ENCODE results near the gene MRPL10. TPM values are rescaled to one million over a fixed set of nuclear protein-coding genes. Genes with fewer than 3 reads are reported as not detected.

MRPL10 gene
- total and polyA plus RNA-seq, 2 experiments from 2014 or later = 50.2 to 74.7 TPM

DNA sequence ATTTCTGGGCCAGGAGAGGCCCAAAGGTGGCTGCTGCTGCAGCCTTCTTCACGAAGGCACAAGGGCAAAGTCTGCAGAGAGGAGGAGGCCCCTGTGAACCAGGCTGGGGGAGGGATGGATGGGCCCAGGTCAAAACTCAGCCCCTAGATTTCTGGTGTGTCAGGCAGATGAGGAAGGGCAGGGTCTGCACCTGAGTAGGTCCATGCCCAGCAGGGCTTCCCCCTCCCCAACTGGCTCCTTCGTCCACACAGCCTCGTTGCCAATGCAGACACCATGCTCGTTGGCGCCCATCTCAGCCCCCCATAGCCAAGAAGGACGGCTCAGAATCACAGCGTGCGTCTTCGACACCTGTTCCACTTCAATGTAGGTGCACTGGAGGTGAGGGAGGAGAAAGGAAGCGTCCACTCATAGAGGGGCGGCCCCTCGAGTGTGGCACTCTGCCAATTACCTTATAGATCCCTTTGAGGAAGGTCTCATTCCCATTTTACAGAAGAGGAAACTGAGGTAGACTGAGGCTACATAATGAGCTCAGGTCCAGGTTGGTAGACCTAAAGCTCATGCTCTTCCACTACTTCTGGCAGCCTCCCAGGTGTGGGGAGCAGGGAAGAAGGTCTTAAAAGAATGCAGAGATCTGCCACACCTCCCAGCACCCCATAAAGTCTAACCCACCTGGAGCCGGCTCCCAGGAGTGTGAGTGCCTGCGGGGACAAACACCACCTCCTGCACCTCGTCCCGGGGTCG, 8.8 kb upstream of the MRPL10 start:
- H3K9me2 ChIP-seq (ENCODE audit: insufficient read depth) = no peaks in the 10 kb centered on the region
- no peaks in the 10 kb centered on the region; the same call in 1 of the 2 replicates for H3K79me2 ChIP-seq (replicated peaks; ENCODE audit: insufficient read depth)
- TF ChIP-seq, protein P1, sequence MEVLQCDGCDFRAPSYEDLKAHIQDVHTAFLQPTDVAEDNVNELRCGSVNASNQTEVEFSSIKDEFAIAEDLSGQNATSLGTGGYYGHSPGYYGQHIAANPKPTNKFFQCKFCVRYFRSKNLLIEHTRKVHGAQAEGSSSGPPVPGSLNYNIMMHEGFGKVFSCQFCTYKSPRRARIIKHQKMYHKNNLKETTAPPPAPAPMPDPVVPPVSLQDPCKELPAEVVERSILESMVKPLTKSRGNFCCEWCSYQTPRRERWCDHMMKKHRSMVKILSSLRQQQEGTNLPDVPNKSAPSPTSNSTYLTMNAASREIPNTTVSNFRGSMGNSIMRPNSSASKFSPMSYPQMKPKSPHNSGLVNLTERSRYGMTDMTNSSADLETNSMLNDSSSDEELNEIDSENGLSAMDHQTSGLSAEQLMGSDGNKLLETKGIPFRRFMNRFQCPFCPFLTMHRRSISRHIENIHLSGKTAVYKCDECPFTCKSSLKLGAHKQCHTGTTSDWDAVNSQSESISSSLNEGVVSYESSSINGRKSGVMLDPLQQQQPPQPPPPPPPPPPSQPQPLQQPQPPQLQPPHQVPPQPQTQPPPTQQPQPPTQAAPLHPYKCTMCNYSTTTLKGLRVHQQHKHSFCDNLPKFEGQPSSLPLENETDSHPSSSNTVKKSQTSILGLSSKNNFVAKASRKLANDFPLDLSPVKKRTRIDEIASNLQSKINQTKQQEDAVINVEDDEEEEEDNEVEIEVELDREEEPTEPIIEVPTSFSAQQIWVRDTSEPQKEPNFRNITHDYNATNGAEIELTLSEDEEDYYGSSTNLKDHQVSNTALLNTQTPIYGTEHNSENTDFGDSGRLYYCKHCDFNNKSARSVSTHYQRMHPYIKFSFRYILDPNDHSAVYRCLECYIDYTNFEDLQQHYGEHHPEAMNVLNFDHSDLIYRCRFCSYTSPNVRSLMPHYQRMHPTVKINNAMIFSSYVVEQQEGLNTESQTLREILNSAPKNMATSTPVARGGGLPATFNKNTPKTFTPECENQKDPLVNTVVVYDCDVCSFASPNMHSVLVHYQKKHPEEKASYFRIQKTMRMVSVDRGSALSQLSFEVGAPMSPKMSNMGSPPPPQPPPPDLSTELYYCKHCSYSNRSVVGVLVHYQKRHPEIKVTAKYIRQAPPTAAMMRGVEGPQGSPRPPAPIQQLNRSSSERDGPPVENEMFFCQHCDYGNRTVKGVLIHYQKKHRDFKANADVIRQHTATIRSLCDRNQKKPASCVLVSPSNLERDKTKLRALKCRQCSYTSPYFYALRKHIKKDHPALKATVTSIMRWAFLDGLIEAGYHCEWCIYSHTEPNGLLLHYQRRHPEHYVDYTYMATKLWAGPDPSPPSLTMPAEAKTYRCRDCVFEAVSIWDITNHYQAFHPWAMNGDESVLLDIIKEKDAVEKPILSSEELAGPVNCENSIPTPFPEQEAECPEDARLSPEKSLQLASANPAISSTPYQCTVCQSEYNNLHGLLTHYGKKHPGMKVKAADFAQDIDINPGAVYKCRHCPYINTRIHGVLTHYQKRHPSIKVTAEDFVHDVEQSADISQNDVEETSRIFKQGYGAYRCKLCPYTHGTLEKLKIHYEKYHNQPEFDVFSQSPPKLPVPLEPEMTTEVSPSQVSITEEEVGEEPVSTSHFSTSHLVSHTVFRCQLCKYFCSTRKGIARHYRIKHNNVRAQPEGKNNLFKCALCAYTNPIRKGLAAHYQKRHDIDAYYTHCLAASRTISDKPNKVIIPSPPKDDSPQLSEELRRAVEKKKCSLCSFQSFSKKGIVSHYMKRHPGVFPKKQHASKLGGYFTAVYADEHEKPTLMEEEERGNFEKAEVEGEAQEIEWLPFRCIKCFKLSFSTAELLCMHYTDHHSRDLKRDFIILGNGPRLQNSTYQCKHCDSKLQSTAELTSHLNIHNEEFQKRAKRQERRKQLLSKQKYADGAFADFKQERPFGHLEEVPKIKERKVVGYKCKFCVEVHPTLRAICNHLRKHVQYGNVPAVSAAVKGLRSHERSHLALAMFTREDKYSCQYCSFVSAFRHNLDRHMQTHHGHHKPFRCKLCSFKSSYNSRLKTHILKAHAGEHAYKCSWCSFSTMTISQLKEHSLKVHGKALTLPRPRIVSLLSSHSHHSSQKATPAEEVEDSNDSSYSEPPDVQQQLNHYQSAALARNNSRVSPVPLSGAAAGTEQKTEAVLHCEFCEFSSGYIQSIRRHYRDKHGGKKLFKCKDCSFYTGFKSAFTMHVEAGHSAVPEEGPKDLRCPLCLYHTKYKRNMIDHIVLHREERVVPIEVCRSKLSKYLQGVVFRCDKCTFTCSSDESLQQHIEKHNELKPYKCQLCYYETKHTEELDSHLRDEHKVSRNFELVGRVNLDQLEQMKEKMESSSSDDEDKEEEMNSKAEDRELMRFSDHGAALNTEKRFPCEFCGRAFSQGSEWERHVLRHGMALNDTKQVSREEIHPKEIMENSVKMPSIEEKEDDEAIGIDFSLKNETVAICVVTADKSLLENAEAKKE (CRISPR knock-in tag; IDR thresholded peaks at IDR 0.05) = no peak
- TF ChIP-seq, protein P2, sequence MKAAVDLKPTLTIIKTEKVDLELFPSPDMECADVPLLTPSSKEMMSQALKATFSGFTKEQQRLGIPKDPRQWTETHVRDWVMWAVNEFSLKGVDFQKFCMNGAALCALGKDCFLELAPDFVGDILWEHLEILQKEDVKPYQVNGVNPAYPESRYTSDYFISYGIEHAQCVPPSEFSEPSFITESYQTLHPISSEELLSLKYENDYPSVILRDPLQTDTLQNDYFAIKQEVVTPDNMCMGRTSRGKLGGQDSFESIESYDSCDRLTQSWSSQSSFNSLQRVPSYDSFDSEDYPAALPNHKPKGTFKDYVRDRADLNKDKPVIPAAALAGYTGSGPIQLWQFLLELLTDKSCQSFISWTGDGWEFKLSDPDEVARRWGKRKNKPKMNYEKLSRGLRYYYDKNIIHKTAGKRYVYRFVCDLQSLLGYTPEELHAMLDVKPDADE (IDR thresholded peaks at IDR 0.05) = no peak
- no peak for TF ChIP-seq JUNB (IDR thresholded peaks at IDR 0.05; ENCODE audit: unreplicated experiment)
- no peak for TF ChIP-seq POLR2AphosphoS5 (IDR thresholded peaks at IDR 0.05; ENCODE audit: low read depth)
- TF ChIP-seq, protein P3, sequence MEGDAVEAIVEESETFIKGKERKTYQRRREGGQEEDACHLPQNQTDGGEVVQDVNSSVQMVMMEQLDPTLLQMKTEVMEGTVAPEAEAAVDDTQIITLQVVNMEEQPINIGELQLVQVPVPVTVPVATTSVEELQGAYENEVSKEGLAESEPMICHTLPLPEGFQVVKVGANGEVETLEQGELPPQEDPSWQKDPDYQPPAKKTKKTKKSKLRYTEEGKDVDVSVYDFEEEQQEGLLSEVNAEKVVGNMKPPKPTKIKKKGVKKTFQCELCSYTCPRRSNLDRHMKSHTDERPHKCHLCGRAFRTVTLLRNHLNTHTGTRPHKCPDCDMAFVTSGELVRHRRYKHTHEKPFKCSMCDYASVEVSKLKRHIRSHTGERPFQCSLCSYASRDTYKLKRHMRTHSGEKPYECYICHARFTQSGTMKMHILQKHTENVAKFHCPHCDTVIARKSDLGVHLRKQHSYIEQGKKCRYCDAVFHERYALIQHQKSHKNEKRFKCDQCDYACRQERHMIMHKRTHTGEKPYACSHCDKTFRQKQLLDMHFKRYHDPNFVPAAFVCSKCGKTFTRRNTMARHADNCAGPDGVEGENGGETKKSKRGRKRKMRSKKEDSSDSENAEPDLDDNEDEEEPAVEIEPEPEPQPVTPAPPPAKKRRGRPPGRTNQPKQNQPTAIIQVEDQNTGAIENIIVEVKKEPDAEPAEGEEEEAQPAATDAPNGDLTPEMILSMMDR (conservative IDR thresholded peaks at IDR 0.05; ENCODE audit: low read depth in 2 of 2) = no peak
- no peak for TF ChIP-seq ZNF331 (CRISPR knock-in tag; IDR thresholded peaks at IDR 0.05; ENCODE audit: low read depth)
- TF ChIP-seq EZH2phosphoT487 (IDR thresholded peaks at IDR 0.05; ENCODE audit: unreplicated experiment) = no peak
- no peak for TF ChIP-seq STAT1 (IDR thresholded peaks at IDR 0.05; ENCODE audit: unreplicated experiment)
- no peak for TF ChIP-seq NANOG (IDR thresholded peaks at IDR 0.05; ENCODE audit: borderline replicate concordance)
- TF ChIP-seq EZH2 (IDR thresholded peaks at IDR 0.05; ENCODE audit: low read depth, unreplicated experiment) = no peak
- TF ChIP-seq, protein P4, sequence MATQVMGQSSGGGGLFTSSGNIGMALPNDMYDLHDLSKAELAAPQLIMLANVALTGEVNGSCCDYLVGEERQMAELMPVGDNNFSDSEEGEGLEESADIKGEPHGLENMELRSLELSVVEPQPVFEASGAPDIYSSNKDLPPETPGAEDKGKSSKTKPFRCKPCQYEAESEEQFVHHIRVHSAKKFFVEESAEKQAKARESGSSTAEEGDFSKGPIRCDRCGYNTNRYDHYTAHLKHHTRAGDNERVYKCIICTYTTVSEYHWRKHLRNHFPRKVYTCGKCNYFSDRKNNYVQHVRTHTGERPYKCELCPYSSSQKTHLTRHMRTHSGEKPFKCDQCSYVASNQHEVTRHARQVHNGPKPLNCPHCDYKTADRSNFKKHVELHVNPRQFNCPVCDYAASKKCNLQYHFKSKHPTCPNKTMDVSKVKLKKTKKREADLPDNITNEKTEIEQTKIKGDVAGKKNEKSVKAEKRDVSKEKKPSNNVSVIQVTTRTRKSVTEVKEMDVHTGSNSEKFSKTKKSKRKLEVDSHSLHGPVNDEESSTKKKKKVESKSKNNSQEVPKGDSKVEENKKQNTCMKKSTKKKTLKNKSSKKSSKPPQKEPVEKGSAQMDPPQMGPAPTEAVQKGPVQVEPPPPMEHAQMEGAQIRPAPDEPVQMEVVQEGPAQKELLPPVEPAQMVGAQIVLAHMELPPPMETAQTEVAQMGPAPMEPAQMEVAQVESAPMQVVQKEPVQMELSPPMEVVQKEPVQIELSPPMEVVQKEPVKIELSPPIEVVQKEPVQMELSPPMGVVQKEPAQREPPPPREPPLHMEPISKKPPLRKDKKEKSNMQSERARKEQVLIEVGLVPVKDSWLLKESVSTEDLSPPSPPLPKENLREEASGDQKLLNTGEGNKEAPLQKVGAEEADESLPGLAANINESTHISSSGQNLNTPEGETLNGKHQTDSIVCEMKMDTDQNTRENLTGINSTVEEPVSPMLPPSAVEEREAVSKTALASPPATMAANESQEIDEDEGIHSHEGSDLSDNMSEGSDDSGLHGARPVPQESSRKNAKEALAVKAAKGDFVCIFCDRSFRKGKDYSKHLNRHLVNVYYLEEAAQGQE (IDR thresholded peaks at IDR 0.05; ENCODE audit: unreplicated experiment) = no peak
- no peak for TF ChIP-seq CREB1 (CRISPR knock-in tag; IDR thresholded peaks at IDR 0.05; ENCODE audit: low read depth)
- ATAC-seq (no peak), DNase-seq (ENCODE audit: low spot score) (no peak)
- no peaks in the 10 kb centered on the region for H4K20me1 ChIP-seq (replicated peaks; ENCODE audit: insufficient read depth)
- Mint-ChIP-seq H3K4me3 (peak overlapping the region; percentile 95), H3K9me3 (no peaks in the 10 kb centered on the region), H3K27me3 (ENCODE audit: insufficient read depth, low read depth, poor library complexity) (peaks cover 25% of the 10 kb centered on the region), H3K36me3 (ENCODE audit: low read depth) (peaks cover 3% of the 10 kb centered on the region; the same call in 1 of the 3 replicates), H3K4me1 (peaks cover 40% of the 10 kb centered on the region), H3K27ac (no peak overlapping the region)
- H3K27me3 ChIP-seq (ENCODE audit: insufficient read depth) = peaks cover 17% of the 10 kb centered on the region
- no peaks in the 10 kb centered on the region for H3K36me3 ChIP-seq (ENCODE audit: insufficient read depth)
- peak overlapping the region; percentile 94 for H3K4me3 ChIP-seq
- no peaks in the 10 kb centered on the region for H3F3A ChIP-seq (replicated peaks; ENCODE audit: low read depth)
- H3K4me2 ChIP-seq = peak overlapping the region; percentile 95
- no peak overlapping the region for H3K27ac ChIP-seq (ENCODE audit: low read depth)
- H2AFZ ChIP-seq = peak overlapping the region; percentile 95; the same call in 1 of the 2 replicates
- peaks cover 18% of the 10 kb centered on the region; the same call in 1 of the 2 replicates for H3K4me1 ChIP-seq (ENCODE audit: insufficient read depth)

All from GM23338 (cell line).